ENCODE data around the gene MPG.
A peak's percentile ranks its signal among the peaks of the same experiment; 100 is the strongest.

MPG gene

GRCh38 chr16:63998-64913 lies 13.8 kb upstream of the MPG start:
- H3K27ac ChIP-seq = no peak overlapping the region
- TF ChIP-seq, protein P1, sequence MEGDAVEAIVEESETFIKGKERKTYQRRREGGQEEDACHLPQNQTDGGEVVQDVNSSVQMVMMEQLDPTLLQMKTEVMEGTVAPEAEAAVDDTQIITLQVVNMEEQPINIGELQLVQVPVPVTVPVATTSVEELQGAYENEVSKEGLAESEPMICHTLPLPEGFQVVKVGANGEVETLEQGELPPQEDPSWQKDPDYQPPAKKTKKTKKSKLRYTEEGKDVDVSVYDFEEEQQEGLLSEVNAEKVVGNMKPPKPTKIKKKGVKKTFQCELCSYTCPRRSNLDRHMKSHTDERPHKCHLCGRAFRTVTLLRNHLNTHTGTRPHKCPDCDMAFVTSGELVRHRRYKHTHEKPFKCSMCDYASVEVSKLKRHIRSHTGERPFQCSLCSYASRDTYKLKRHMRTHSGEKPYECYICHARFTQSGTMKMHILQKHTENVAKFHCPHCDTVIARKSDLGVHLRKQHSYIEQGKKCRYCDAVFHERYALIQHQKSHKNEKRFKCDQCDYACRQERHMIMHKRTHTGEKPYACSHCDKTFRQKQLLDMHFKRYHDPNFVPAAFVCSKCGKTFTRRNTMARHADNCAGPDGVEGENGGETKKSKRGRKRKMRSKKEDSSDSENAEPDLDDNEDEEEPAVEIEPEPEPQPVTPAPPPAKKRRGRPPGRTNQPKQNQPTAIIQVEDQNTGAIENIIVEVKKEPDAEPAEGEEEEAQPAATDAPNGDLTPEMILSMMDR (conservative IDR thresholded peaks at IDR 0.05) = no peak
- no peak for TF ChIP-seq ZFX (IDR thresholded peaks at IDR 0.05)

GRCh38 chr16:64914-65255 lies 13.1 kb upstream of the MPG start:
- H3K27ac ChIP-seq = no peak overlapping the region
- no peak for TF ChIP-seq ZFX (IDR thresholded peaks at IDR 0.05)
- TF ChIP-seq, protein P1 (conservative IDR thresholded peaks at IDR 0.05) = no peak

GRCh38 chr16:65745-66144 lies 12.3 kb upstream of the MPG start:
- TF ChIP-seq ZFX (IDR thresholded peaks at IDR 0.05) = no peak
- TF ChIP-seq, protein P1 (conservative IDR thresholded peaks at IDR 0.05) = peak; percentile 98
- no peak overlapping the region for H3K27ac ChIP-seq

DNA sequence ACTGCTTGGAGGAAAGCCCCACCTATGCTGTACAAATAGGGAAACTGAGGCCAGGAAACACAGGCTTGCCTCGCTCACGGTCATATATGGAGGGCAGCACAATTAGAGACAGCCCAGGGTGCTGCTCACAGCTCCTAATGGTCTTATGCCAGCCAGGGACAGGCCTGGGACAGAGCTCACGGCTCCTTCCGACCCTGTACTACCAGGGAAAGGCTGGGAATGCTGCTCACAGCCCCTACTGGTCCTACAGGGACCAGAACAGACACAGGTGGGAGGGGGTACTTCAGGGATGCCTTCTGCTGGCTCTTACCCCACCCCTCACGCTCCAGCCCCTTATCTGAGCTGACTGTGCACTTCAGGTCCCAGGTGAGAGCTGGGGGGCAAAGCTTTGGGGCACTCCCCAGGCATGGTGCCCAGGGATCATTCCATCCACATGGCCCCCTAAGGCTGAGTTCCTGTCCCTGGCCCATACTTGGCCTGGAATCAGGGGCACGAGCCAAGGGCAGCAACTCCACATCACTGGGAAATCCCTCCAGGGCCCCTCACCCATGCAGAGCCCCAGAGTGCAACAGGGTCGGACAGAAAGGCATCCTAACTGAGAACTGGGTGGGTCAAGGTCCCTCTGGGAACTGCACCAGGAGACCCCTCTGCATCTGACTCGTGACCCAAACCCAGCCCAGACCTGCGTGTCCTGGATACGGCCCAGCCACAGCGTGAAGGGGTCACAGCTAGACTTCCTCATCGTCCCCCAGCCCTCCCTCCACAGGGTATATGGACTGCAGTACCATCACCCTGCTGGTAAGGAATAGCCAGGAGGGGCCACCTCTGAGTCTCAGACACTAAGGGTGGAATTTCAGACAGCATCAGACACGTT lies 11.5 kb upstream of the MPG start:
- TF ChIP-seq ZFX (IDR thresholded peaks at IDR 0.05) = no peak
- TF ChIP-seq, protein P1 (conservative IDR thresholded peaks at IDR 0.05) = no peak
- H3K27ac ChIP-seq = no peak overlapping the region

- H3K27ac ChIP-seq = no peak overlapping the region
Observed at GRCh38 chr16:67183-67791, 10.7 kb upstream of the MPG start.

GRCh38 chr16:67884-68789 lies 9.9 kb upstream of the MPG start:
- no peak overlapping the region for H3K27ac ChIP-seq
- TF ChIP-seq, protein P1 (conservative IDR thresholded peaks at IDR 0.05) = no peak
- TF ChIP-seq ZFX (IDR thresholded peaks at IDR 0.05) = no peak

More at GRCh38 chr16:67183-67791, 10.7 kb upstream of the MPG start:
- TF ChIP-seq ZFX (IDR thresholded peaks at IDR 0.05) = no peak
- TF ChIP-seq, protein P1 (conservative IDR thresholded peaks at IDR 0.05) = no peak
